Skin of body (tissue), 2 donors: ENCODE results near the gene SRBD1. TPM values are rescaled to one million over a fixed set of nuclear protein-coding genes. Genes with fewer than 3 reads are reported as not detected.

Source experiments
- DNase-seq: peaks from one replicate; lab custom pipeline; 2025; lab: John Stamatoyannopoulos, UW
- total RNA-seq: library from RNA; depleted of rRNA; stranded (reverse); fragments of >200 nt; gene quantifications from one replicate; pipeline ENCODE4 v1.2.3, GENCODE V29; 2014

SRBD1 gene
- total RNA-seq, 1 donor from 2014 or later = 21.6 TPM

GRCh38 chr2:45470531-45470930 lies 140.5 kb downstream of the SRBD1 start:
- DNase-seq = peak; percentile 7

- DNase-seq = no peak
Observed at GRCh38 chr2:45469314-45470099, 141.6 kb downstream of the SRBD1 start.

GRCh38 chr2:45468279-45468678 lies 142.8 kb downstream of the SRBD1 start:
- no peak for DNase-seq

- no peak for DNase-seq
Observed at GRCh38 chr2:45466053-45466452, 145.0 kb downstream of the SRBD1 start.

GRCh38 chr2:45460825-45461224 lies 150.2 kb downstream of the SRBD1 start:
- DNase-seq = no peak

GRCh38 chr2:45459860-45460259 lies 151.2 kb downstream of the SRBD1 start:
- DNase-seq = no peak

GRCh38 chr2:45458909-45459563 lies 152.0 kb downstream of the SRBD1 start:
- peak; percentile 6 for DNase-seq

- no peak for DNase-seq
Observed at GRCh38 chr2:45457211-45457945, 153.7 kb downstream of the SRBD1 start.

- DNase-seq = peak; percentile 82
Observed at GRCh38 chr2:45452866-45453265, 158.2 kb downstream of the SRBD1 start.

- DNase-seq = no peak
Observed at GRCh38 chr2:45450634-45451033, 160.4 kb downstream of the SRBD1 start.

- no peak for DNase-seq
Observed at GRCh38 chr2:45448217-45448616, 162.8 kb downstream of the SRBD1 start.

- DNase-seq = no peak
Observed at GRCh38 chr2:45446016-45446415, 165.1 kb downstream of the SRBD1 start.

- peak; percentile 76 for DNase-seq
Observed at GRCh38 chr2:45445037-45445436, 166.0 kb downstream of the SRBD1 start.

- DNase-seq = no peak
Observed at GRCh38 chr2:45443012-45443411, 168.1 kb downstream of the SRBD1 start.

GRCh38 chr2:45442026-45442425 lies 169.0 kb downstream of the SRBD1 start:
- DNase-seq = no peak

- DNase-seq = no peak
Observed at GRCh38 chr2:45441571-45441970, 169.5 kb downstream of the SRBD1 start.

- no peak for DNase-seq
Observed at GRCh38 chr2:45439788-45440773, 171.0 kb downstream of the SRBD1 start.

GRCh38 chr2:45438872-45439665 lies 172.0 kb downstream of the SRBD1 start:
- no peak for DNase-seq

GRCh38 chr2:45436456-45436855 lies 174.6 kb downstream of the SRBD1 start:
- no peak for DNase-seq

GRCh38 chr2:45435316-45435715 lies 175.8 kb downstream of the SRBD1 start:
- no peak for DNase-seq
